NCI-H524 (cell line): Measurements from ENCODE around the gene RABEPK.
"Not testable (repeated sequence)": the region's sequence is repeated elsewhere in the genome, so short reads cannot be mapped to it uniquely, and the experiment has no call there.

ENCODE experiments used
- DNase-seq, 2 experiments: peaks; one replicate each; lab custom pipeline; 2025; lab: John Stamatoyannopoulos, UW

The RABEPK gene

GRCh38 chr9:125200216-125201047, at the start of gene RABEPK:
RABEPK (plus strand) TSS chr9:125200542; CDS start chr9:125203014, 2,472 bp downstream.
- DNase-seq, result peak; percentile 93 to 96

- DNase-seq, result no peak
Measured at GRCh38 chr9:125151730-125152129, 48.6 kb upstream of the RABEPK start.

GRCh38 chr9:125153712-125154367, 46.5 kb upstream of the RABEPK start:
- DNase-seq, result no peak

- no peak for DNase-seq
Measured at GRCh38 chr9:125156551-125156950, 43.8 kb upstream of the RABEPK start.

GRCh38 chr9:125160750-125161149, 39.6 kb upstream of the RABEPK start:
- DNase-seq, result no peak

GRCh38 chr9:125161284-125161918, 38.9 kb upstream of the RABEPK start:
- DNase-seq, result no peak

- not testable (repeated sequence) for DNase-seq
Measured at GRCh38 chr9:125162891-125163290, 37.5 kb upstream of the RABEPK start.

GRCh38 chr9:125166762-125167161, 33.6 kb upstream of the RABEPK start:
- no peak for DNase-seq

GRCh38 chr9:125169895-125170294, 30.4 kb upstream of the RABEPK start:
- DNase-seq, result no peak

GRCh38 chr9:125172031-125172755, 28.1 kb upstream of the RABEPK start:
- DNase-seq, result no peak

GRCh38 chr9:125176636-125177035, 23.7 kb upstream of the RABEPK start:
- DNase-seq, result no peak

GRCh38 chr9:125177888-125178287, 22.5 kb upstream of the RABEPK start:
- no peak for DNase-seq

- not testable (repeated sequence) for DNase-seq
Measured at GRCh38 chr9:125179776-125180175, 20.6 kb upstream of the RABEPK start.

GRCh38 chr9:125180876-125181275, 19.5 kb upstream of the RABEPK start:
- no peak for DNase-seq

- not testable (repeated sequence) for DNase-seq
Measured at GRCh38 chr9:125181756-125182155, 18.6 kb upstream of the RABEPK start.

GRCh38 chr9:125183054-125183453, 17.3 kb upstream of the RABEPK start:
- no peak for DNase-seq

GRCh38 chr9:125183561-125183960, 16.8 kb upstream of the RABEPK start:
- no peak for DNase-seq

- peak in 1 of 2 experiments; percentile 6 for DNase-seq
Measured at GRCh38 chr9:125189011-125189360, 11.4 kb upstream of the RABEPK start.

GRCh38 chr9:125189361-125190289, 10.7 kb upstream of the RABEPK start, which contains the start of gene PPP6C:
PPP6C (minus strand) TSS chr9:125189803; CDS start chr9:125189718, 85 bp downstream.
- peak; percentile 97 to 98 for DNase-seq

GRCh38 chr9:125190361-125190801, 10.0 kb upstream of the RABEPK start:
- DNase-seq, result peak in 1 of 2 experiments; percentile 29

GRCh38 chr9:125194466-125194865, 5.9 kb upstream of the RABEPK start:
- not testable (repeated sequence) for DNase-seq
